SK-N-SH (cell line): ENCODE measurements around the gene PHKG2. TPM values are rescaled to one million over a fixed set of nuclear protein-coding genes. Genes with fewer than 3 reads are reported as not detected.

ENCODE experiments used
- CTCF ChIA-PET: fragments of 300-600, 350-600 bp; formaldehyde crosslinking; extraction: SDS; loops from one replicate; lab custom pipeline; 2021; lab: Yijun Ruan, JAX
- POLR2A ChIA-PET: fragments of 350-600 bp; sonication (Branson Sonifier 250); formaldehyde crosslinking; extraction: SDS; loops from one replicate; lab custom pipeline; 2020; ENCODE audit warnings: antibody characterized with exemption, inconsistent platforms; lab: Yijun Ruan, JAX
- DNase-seq: peaks from one replicate; pipeline ENCODE4 v3.0.0; 2012
- H2AFZ ChIP-seq: fragments of 200-600 bp; sonication (generic); 2 replicates; pipeline ENCODE4 v1.8.1; 2016; ENCODE audit warnings: antibody characterized with exemption, mild to moderate bottlenecking, low read depth
- H3F3A ChIP-seq: fragments of 200-600 bp; sonication (generic); replicated peaks from 2 replicates; pipeline ENCODE3; 2016; ENCODE audit warnings: antibody characterized with exemption, mild to moderate bottlenecking; ENCODE audit not compliant: insufficient read depth
- H3K27ac ChIP-seq, 2 experiments: fragments of 200-500 bp in 1 of 2; fragments of 200-600 bp in 1 of 2; sonication (Bioruptor generic) in 1 of 2; sonication (generic), shearing (Covaris generic) in 1 of 2; 2 replicates each; pipeline versions ENCODE4 v1.5.1 to v1.6.1; 2014 to 2016; ENCODE audit warnings: low read depth in 2 of 2, inconsistent platforms in 1 of 2, low read length in 1 of 2, mild to moderate bottlenecking in 1 of 2, mixed read lengths in 1 of 2
- H3K27me3 ChIP-seq: fragments of 200-600 bp; sonication (generic), shearing (Covaris generic); 2 replicates; pipeline ENCODE4 v1.6.1; 2016; ENCODE audit warnings: mixed run types; ENCODE audit not compliant: insufficient read depth
- H3K36me3 ChIP-seq, 2 experiments: fragments of 200-500 bp in 1 of 2; fragments of 200-600 bp in 1 of 2; sonication (Bioruptor generic) in 1 of 2; sonication (generic) in 1 of 2; replicated peaks in 1 of 2; 2 replicates each; pipeline versions ENCODE3 to v1.5.1; 2014 to 2016; ENCODE audit warnings: low read length in 1 of 2, mild to moderate bottlenecking in 1 of 2; ENCODE audit not compliant: insufficient read depth in 2 of 2, control insufficient read depth in 1 of 2
- H3K4me1 ChIP-seq, 2 experiments: fragments of 200-500 bp in 1 of 2; fragments of 200-600 bp in 1 of 2; sonication (Bioruptor generic) in 1 of 2; sonication (generic), shearing (Covaris generic) in 1 of 2; 2 replicates each; pipeline versions ENCODE4 v1.5.1 to v1.6.1; 2014 to 2016; ENCODE audit warnings: low read depth in 1 of 2, low read length in 1 of 2, mixed run types in 1 of 2; ENCODE audit not compliant: insufficient read depth in 2 of 2, control insufficient read depth in 1 of 2
- H3K4me2 ChIP-seq: fragments of 200-600 bp; sonication (generic), shearing (Covaris generic); 2 replicates; pipeline ENCODE4 v1.6.1; 2017; ENCODE audit warnings: mixed run types
- H3K4me3 ChIP-seq, 2 experiments: fragments of 200-500 bp in 1 of 2; fragments of 200-600 bp in 1 of 2; sonication (Bioruptor generic) in 1 of 2; sonication (generic), shearing (Covaris generic) in 1 of 2; 2 replicates each; pipeline versions ENCODE4 v1.5.1 to v1.8.1; 2014 to 2016; ENCODE audit warnings: low read depth in 2 of 2, inconsistent platforms in 1 of 2, low read length in 1 of 2, mild to moderate bottlenecking in 1 of 2, mixed read lengths in 1 of 2, moderate library complexity in 1 of 2
- H3K79me2 ChIP-seq: fragments of 200-600 bp; sonication (generic); 2 replicates; pipeline ENCODE4 v1.8.1; 2017; ENCODE audit warnings: mild to moderate bottlenecking; ENCODE audit not compliant: insufficient read depth
- H3K9ac ChIP-seq: fragments of 200-600 bp; sonication (generic); 2 replicates; pipeline ENCODE4 v1.6.1; 2017; ENCODE audit warnings: mixed run types
- H3K9me2 ChIP-seq: fragments of 200-600 bp; sonication (generic); 2 replicates; pipeline ENCODE4 v1.6.1; 2017; ENCODE audit warnings: mixed run types
- H3K9me3 ChIP-seq: fragments of 200-600 bp; sonication (generic); 2 replicates; pipeline ENCODE4 v1.6.1; 2017; ENCODE audit warnings: mixed run types, mild to moderate bottlenecking, moderate library complexity
- H4K20me1 ChIP-seq: fragments of 200-600 bp; sonication (generic); 2 replicates; pipeline ENCODE4 v1.6.1; 2017; ENCODE audit warnings: mild to moderate bottlenecking, mixed run types; ENCODE audit not compliant: insufficient read depth
- CHD2 ChIP-seq: fragments of 150-350 bp; IDR thresholded peaks from 2 replicates; pipeline ENCODE4 v1.6.1; 2018; ENCODE audit warnings: low read length; ENCODE audit not compliant: partially characterized antibody
- EP300 ChIP-seq, 2 experiments: IDR thresholded peaks; 2 replicates each; pipeline versions ENCODE4 v1.4.0 to v1.6.1; 2012; ENCODE audit warnings: borderline replicate concordance in 1 of 2, low read depth in 1 of 2, low read length in 1 of 2
- EZH2phosphoT487 ChIP-seq: fragments of 200-600 bp; sonication (generic); IDR thresholded peaks from 2 replicates; pipeline ENCODE4 v1.6.1; 2017; ENCODE audit warnings: low read depth, mixed run types, mild to moderate bottlenecking, antibody characterized with exemption, moderate library complexity, borderline replicate concordance
- FOSL2 ChIP-seq: IDR thresholded peaks from 2 replicates; pipeline ENCODE4 v1.4.0; 2012; ENCODE audit warnings: low read depth, mild to moderate bottlenecking, moderate library complexity, borderline replicate concordance
- FOXM1 ChIP-seq: IDR thresholded peaks from 2 replicates; pipeline ENCODE4 v1.4.0; 2012; ENCODE audit warnings: low read depth, mild to moderate bottlenecking
- GATA2 ChIP-seq: sonication (generic); formaldehyde crosslinking; IDR thresholded peaks from 2 replicates; pipeline ENCODE4 v1.5.0; 2020; ENCODE audit warnings: mild to moderate bottlenecking, missing genetic modification reagents
- JUND ChIP-seq: IDR thresholded peaks from 2 replicates; pipeline ENCODE4 v1.4.0; 2012
- MAX ChIP-seq: IDR thresholded peaks from 2 replicates; pipeline ENCODE4 v1.4.0; 2012; ENCODE audit warnings: low read depth
- MEF2A ChIP-seq: IDR thresholded peaks from 2 replicates; pipeline ENCODE4 v1.4.0; 2012; ENCODE audit warnings: low read depth, borderline replicate concordance
- NFIC ChIP-seq: IDR thresholded peaks from 2 replicates; pipeline ENCODE4 v1.4.0; 2012; ENCODE audit warnings: borderline replicate concordance
- NRF1 ChIP-seq: IDR thresholded peaks from 2 replicates; pipeline ENCODE4 v1.6.1; 2012; ENCODE audit warnings: low read depth, mild to moderate bottlenecking, low read length
- PBX3 ChIP-seq: IDR thresholded peaks from 2 replicates; pipeline ENCODE4; 2012
- POLR2AphosphoS5 ChIP-seq: IDR thresholded peaks from 2 replicates; pipeline ENCODE4 v1.6.1; 2012; ENCODE audit warnings: low read depth, low read length
- RCOR1 ChIP-seq: fragments of 150-350 bp; IDR thresholded peaks from 2 replicates; pipeline ENCODE4 v1.6.1; 2017; ENCODE audit warnings: antibody characterized with exemption, low read length
- REST ChIP-seq: IDR thresholded peaks from 2 replicates; pipeline ENCODE4 v1.6.1; 2012; ENCODE audit warnings: mild to moderate bottlenecking, low read depth, low read length, moderate library complexity
- RXRA ChIP-seq: IDR thresholded peaks from 2 replicates; pipeline ENCODE4 v1.4.0; 2012; ENCODE audit warnings: low read depth, mild to moderate bottlenecking, borderline replicate concordance
- SIN3A ChIP-seq: IDR thresholded peaks from 2 replicates; pipeline ENCODE4 v1.6.1; 2012; ENCODE audit warnings: low read depth, mild to moderate bottlenecking, low read length, moderate library complexity, borderline replicate concordance
- SMC3 ChIP-seq: IDR thresholded peaks from 2 replicates; pipeline ENCODE4 v1.6.1; 2012; ENCODE audit warnings: low read depth, low read length, improper control_type of control experiment
- TCF12 ChIP-seq: IDR thresholded peaks from 2 replicates; pipeline ENCODE4 v1.4.0; 2012
- TEAD4 ChIP-seq: IDR thresholded peaks from 2 replicates; pipeline ENCODE4 v1.4.0; 2012; ENCODE audit warnings: mild to moderate bottlenecking, borderline replicate concordance; ENCODE audit not compliant: insufficient read depth
- USF1 ChIP-seq: IDR thresholded peaks from 2 replicates; pipeline ENCODE4 v1.4.0; 2012; ENCODE audit warnings: low read depth, borderline replicate concordance
- USF2 ChIP-seq: fragments of 150-350 bp; IDR thresholded peaks from 2 replicates; pipeline ENCODE4 v1.6.1; 2017; ENCODE audit warnings: antibody characterized with exemption, low read length, low read depth, borderline replicate concordance
- YY1 ChIP-seq: IDR thresholded peaks from 2 replicates; pipeline ENCODE4 v1.4.0; 2012; ENCODE audit warnings: low read depth, mild to moderate bottlenecking
- WGBS: methylation state at CpG from one replicate; pipeline ENCODE4 v1.1.6; 2017; ENCODE audit warnings: low lambda C conversion rate; 5-methylcytosine and 5-hydroxymethylcytosine counted together
- polyA plus RNA-seq, 3 experiments: library from polyadenylated mRNA; depleted of rRNA; stranded (reverse); fragments of >200 nt; gene quantifications; 2 replicates each; pipeline ENCODE4 v1.2.3, GENCODE V29; 2012

PHKG2 gene
- polyA plus RNA-seq, 1 of the 3 experiments (the other 2 are of a cell fraction) = 45.8 TPM

- Histone ChIP-seq H3K4me1 (peaks cover 10 to 17% of the 10 kb centered on the region in 2 experiments; a peak in 3 of 4 replicates), H3K27me3 (no peaks in the 10 kb centered on the region), H3K9me2 (no peaks in the 10 kb centered on the region), H3K9me3 (no peaks in the 10 kb centered on the region), H3K36me3 (peaks cover 30 to 59% of the 10 kb centered on the region in 2 experiments), H3K4me2 (no peak overlapping the region), H3K4me3 (no peak overlapping the region), H3F3A (peaks cover 12% of the 10 kb centered on the region), H3K27ac (no peak overlapping the region), H2AFZ (no peak overlapping the region), H4K20me1 (no peaks in the 10 kb centered on the region), H3K9ac (no peak overlapping the region), H3K79me2 (0 out of 2 replicates have a peak, but pooled peaks cover 7% of the 10 kb centered on the region)
- CTCF ChIA-PET = no interaction called here
- 91% methylated on average over 9 of the region's 14 CpGs for WGBS
- TF ChIP-seq EZH2phosphoT487 (no peak), FOSL2 (no peak), MEF2A (no peak), JUND (no peak), GATA2 (no peak), RCOR1 (no peak), RXRA (no peak), FOXM1 (no peak), EP300 (IDR thresholded peaks at IDR 0.05; ENCODE audit: borderline replicate concordance in 1 of 2, low read depth in 1 of 2, low read length in 1 of 2) (no peak), SIN3A (no peak), TCF12 (no peak), POLR2AphosphoS5 (no peak), CHD2 (no peak), YY1 (no peak), TEAD4 (no peak)
- POLR2A ChIA-PET = interaction anchor here (1.4 kb wide), 1 partner anchor 33 kb away, joined by 3 read pairs; no protein-coding TSS in a partner anchor
- DNase-seq = no peak
Measured at GRCh38 chr16:30771726-30772125, 23.5 kb downstream of the PHKG2 start.

- Histone ChIP-seq H3K9me2 (no peaks in the 10 kb centered on the region), H3K4me2 (no peak overlapping the region), H3K4me3 (no peak overlapping the region), H4K20me1 (no peaks in the 10 kb centered on the region), H2AFZ (no peak overlapping the region), H3K79me2 (0 out of 2 replicates have a peak, but pooled peaks cover 11% of the 10 kb centered on the region), H3K9me3 (no peaks in the 10 kb centered on the region), H3K9ac (no peak overlapping the region), H3K4me1 (peaks cover 12 to 29% of the 10 kb centered on the region in 2 experiments; a peak in 3 of 4 replicates), H3K27ac (no peak overlapping the region), H3F3A (peaks cover 29% of the 10 kb centered on the region), H3K36me3 (peaks cover 19 to 39% of the 10 kb centered on the region in 2 experiments), H3K27me3 (no peaks in the 10 kb centered on the region)
- ChIA-PET CTCF (interaction anchor here (1.0 to 1.4 kb wide), 3 partner anchors 24 to 129 kb away, joined by 3 read pairs; no protein-coding TSS in a partner anchor), POLR2A (interaction anchor here (0.6 to 1.8 kb wide), 2 partner anchors 41 to 102 kb away, joined by 6 to 8 read pairs; no protein-coding TSS in a partner anchor)
- WGBS = 91% methylated on average over 13 of the region's 14 CpGs
- no peak for DNase-seq
- no peak for TF ChIP-seq USF2
- TF ChIP-seq REST = no peak
- TF ChIP-seq SMC3 = no peak
- no peak for TF ChIP-seq YY1
- no peak for TF ChIP-seq MAX
- no peak for TF ChIP-seq RCOR1
- no peak for TF ChIP-seq PBX3
- no peak for TF ChIP-seq NRF1
- TF ChIP-seq FOSL2 = no peak
- TF ChIP-seq USF1 = no peak
- TF ChIP-seq NFIC = no peak
- TF ChIP-seq GATA2 = no peak
- TF ChIP-seq FOXM1 = no peak
Measured at GRCh38 chr16:30773826-30774225, 25.6 kb downstream of the PHKG2 start.
